Caco-2 (cell line): Measurements from ENCODE around the gene PPP3R2. TPM values are rescaled to one million over a fixed set of nuclear protein-coding genes. Genes with fewer than 3 reads are reported as not detected.

Experiments used
- BruUV-seq: library from RNA; stranded (reverse); fragments of 400-500 nt; replicated peaks from 2 replicates; lab custom pipeline; 2021; lab: Mats Ljungman, UMichigan
- CTCF ChIA-PET: fragments of 300-600 bp; sonication (Branson Sonifier 250); formaldehyde crosslinking; loops from one replicate; lab custom pipeline; 2022; ENCODE audit warnings: antibody characterized with exemption; lab: Charles Lee
- POLR2A ChIA-PET: fragments of 300-600 bp; sonication (Branson Sonifier 250); formaldehyde crosslinking; loops from one replicate; lab custom pipeline; 2022; ENCODE audit warnings: antibody characterized with exemption; lab: Charles Lee
- DNase-seq, 2 experiments: peaks; one replicate each; pipeline versions ENCODE4 v3.0.0 to v3.0.0-alpha.2; 2020 to 2022
- H3K27me3 ChIP-seq: replicated peaks from 2 replicates; pipeline ENCODE4 v1.6.0; 2011; ENCODE audit warnings: low read length; ENCODE audit not compliant: control insufficient read depth, insufficient read depth
- H3K36me3 ChIP-seq: 2 replicates; pipeline ENCODE4 v1.5.1; 2011; ENCODE audit warnings: low read length; ENCODE audit not compliant: control insufficient read depth, insufficient read depth
- H3K4me1 ChIP-seq: fragments of 250-450 bp; sonication (Bioruptor Pico); 2 replicates; pipeline ENCODE4 v1.5.1; 2020; ENCODE audit warnings: mild to moderate bottlenecking
- H3K4me3 ChIP-seq: 2 replicates; pipeline ENCODE4 v1.5.1; 2011; ENCODE audit warnings: low read depth, mild to moderate bottlenecking, control low read depth, low read length
- H3K9me3 ChIP-seq: fragments of 250-450 bp; sonication (Bioruptor Pico); 2 replicates; pipeline ENCODE4 v1.5.1; 2020; ENCODE audit warnings: mild to moderate bottlenecking, moderate library complexity
- H3K27ac Mint-ChIP-seq: one replicate; pipeline ENCODE4 v1.8.0; 2022; ENCODE audit warnings: mixed read lengths; ENCODE audit not compliant: unreplicated experiment
- H3K27me3 Mint-ChIP-seq: one replicate; pipeline ENCODE4 v1.8.0; 2022; ENCODE audit warnings: mixed read lengths; ENCODE audit not compliant: insufficient read depth, unreplicated experiment
- H3K36me3 Mint-ChIP-seq: one replicate; pipeline ENCODE4 v1.8.0; 2022; ENCODE audit warnings: mild to moderate bottlenecking, mixed read lengths; ENCODE audit not compliant: insufficient read depth, unreplicated experiment
- H3K4me1 Mint-ChIP-seq: one replicate; pipeline ENCODE4 v1.8.0; 2022; ENCODE audit warnings: low read depth, mixed read lengths; ENCODE audit not compliant: unreplicated experiment
- H3K4me3 Mint-ChIP-seq: one replicate; pipeline ENCODE4 v1.8.0; 2022; ENCODE audit warnings: mild to moderate bottlenecking, moderate library complexity, mixed read lengths; ENCODE audit not compliant: unreplicated experiment
- H3K9me3 Mint-ChIP-seq: one replicate; pipeline ENCODE4 v1.8.0; 2022; ENCODE audit warnings: mixed read lengths; ENCODE audit not compliant: unreplicated experiment
- intact Hi-C: fragments of 100-400 bp; cut with micrococcal nuclease; formaldehyde crosslinking; loops from one replicate; pipeline ENCODE4 v1.10.0; 2022; ENCODE audit not compliant: unreplicated experiment
- total RNA-seq: library from RNA; stranded (reverse); gene quantifications from 2 replicates; pipeline ENCODE4 v1.2.3, GENCODE V29; 2022
- TF ChIP-seq, protein P1 (sequence below), 2 experiments: fragments of 200-600 bp in 1 of 2; IDR thresholded peaks; 1 replicate in 1 of 2; 2 replicates in 1 of 2; pipeline versions ENCODE4 v1.5.1 to v1.8.0; 2011 to 2022; ENCODE audit warnings: antibody characterized with exemption in 1 of 2, control low read depth in 1 of 2, inconsistent platforms in 1 of 2, low read depth in 1 of 2, low read length in 1 of 2, mild to moderate bottlenecking in 1 of 2, moderate library complexity in 1 of 2; ENCODE audit not compliant: insufficient read depth in 1 of 2, severe bottlenecking in 1 of 2, unreplicated experiment in 1 of 2

The PPP3R2 gene
- total RNA-seq, 1 experiment from 2014 or later, result not detected

DNA sequence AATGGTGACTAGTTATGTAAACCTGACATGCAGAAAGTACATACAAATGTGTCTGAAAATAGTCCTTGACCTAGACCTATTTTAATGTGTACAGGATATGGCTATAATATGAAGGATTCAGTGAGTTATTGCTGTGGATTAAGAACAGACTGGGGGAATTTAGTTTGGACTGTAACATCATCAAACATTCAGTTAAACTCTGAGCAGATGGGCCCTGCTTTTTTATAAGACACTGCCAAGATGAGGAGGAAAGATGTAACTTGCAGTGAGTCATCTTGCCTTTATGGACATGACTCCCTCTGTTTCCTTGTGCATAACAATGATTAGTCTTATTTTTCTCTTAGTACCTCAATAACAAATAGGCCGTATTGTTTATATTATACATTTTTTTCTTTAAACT lies 12.2 kb downstream of the PPP3R2 start:
- ChIA-PET POLR2A (no interaction called here), CTCF (interaction anchor here (0.6 kb wide), 1 partner anchor 420 kb away, joined by 3 read pairs; no protein-coding TSS in a partner anchor)
- intact Hi-C loops, result no loop called here
- no peaks in the 10 kb centered on the region for H3K9me3 ChIP-seq
- H3K27ac Mint-ChIP-seq, result no peak overlapping the region
- H3K4me3 Mint-ChIP-seq, result no peak overlapping the region
- no peaks in the 10 kb centered on the region for H3K4me1 ChIP-seq
- H3K27me3 Mint-ChIP-seq, result peaks cover 5% of the 10 kb centered on the region
- H3K36me3 Mint-ChIP-seq, result no peaks in the 10 kb centered on the region
- no peaks in the 10 kb centered on the region for H3K9me3 Mint-ChIP-seq
- TF ChIP-seq, protein P1, sequence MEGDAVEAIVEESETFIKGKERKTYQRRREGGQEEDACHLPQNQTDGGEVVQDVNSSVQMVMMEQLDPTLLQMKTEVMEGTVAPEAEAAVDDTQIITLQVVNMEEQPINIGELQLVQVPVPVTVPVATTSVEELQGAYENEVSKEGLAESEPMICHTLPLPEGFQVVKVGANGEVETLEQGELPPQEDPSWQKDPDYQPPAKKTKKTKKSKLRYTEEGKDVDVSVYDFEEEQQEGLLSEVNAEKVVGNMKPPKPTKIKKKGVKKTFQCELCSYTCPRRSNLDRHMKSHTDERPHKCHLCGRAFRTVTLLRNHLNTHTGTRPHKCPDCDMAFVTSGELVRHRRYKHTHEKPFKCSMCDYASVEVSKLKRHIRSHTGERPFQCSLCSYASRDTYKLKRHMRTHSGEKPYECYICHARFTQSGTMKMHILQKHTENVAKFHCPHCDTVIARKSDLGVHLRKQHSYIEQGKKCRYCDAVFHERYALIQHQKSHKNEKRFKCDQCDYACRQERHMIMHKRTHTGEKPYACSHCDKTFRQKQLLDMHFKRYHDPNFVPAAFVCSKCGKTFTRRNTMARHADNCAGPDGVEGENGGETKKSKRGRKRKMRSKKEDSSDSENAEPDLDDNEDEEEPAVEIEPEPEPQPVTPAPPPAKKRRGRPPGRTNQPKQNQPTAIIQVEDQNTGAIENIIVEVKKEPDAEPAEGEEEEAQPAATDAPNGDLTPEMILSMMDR (IDR thresholded peaks at IDR 0.05; ENCODE audit: insufficient read depth in 1 of 2, low read depth in 1 of 2, low read length in 1 of 2, severe bottlenecking in 1 of 2, unreplicated experiment in 1 of 2), result no peak
- no peak overlapping the region for H3K4me3 ChIP-seq
- H3K36me3 ChIP-seq, result no peaks in the 10 kb centered on the region
- H3K27me3 ChIP-seq, result no peaks in the 10 kb centered on the region
- BruUV-seq, result no TSS peak
- H3K4me1 Mint-ChIP-seq, result no peaks in the 10 kb centered on the region
- DNase-seq, result no peak

DNA sequence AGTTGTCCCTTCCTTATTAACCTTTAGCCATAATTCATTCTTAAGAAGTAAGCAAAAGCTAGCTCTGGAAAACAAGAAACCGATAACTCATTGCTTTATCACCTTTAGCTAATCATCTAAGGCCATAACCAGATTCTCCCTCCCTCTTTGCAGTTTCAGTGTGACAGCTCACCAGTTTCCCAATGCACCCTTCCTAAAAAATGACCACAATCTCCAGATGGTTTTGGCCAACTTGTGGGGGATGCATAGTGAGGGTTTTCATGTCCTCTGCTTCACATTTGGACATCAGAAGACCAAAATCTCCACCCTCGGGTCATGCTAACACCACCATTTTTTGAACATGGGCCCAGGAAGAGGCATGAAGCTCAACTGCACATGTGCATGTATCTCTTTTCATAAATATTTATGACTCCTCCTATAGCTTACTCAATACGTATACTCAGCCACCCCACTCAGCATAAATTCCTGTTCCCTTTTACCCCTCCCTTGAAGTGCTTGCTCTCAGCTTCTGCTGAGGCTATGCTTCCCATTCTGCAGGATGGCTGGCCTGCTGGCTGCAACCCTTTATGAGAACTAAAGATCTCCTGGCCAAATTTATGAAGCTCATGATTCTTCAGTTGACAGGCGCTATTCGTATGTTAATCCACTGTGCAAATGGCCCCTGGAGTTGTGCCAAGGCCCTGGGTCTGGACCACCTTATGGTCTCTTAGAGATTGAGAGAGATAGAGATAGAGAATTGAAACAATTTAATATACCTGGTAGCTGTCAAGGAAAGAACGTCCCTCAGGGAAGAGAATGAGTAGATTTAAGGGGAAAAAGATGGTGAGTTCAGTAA lies 14.8 kb downstream of the PPP3R2 start:
- H3K27ac Mint-ChIP-seq, result no peak overlapping the region
- TF ChIP-seq, protein P1 (IDR thresholded peaks at IDR 0.05; ENCODE audit: insufficient read depth in 1 of 2, low read depth in 1 of 2, low read length in 1 of 2, severe bottlenecking in 1 of 2, unreplicated experiment in 1 of 2), result no peak

DNA sequence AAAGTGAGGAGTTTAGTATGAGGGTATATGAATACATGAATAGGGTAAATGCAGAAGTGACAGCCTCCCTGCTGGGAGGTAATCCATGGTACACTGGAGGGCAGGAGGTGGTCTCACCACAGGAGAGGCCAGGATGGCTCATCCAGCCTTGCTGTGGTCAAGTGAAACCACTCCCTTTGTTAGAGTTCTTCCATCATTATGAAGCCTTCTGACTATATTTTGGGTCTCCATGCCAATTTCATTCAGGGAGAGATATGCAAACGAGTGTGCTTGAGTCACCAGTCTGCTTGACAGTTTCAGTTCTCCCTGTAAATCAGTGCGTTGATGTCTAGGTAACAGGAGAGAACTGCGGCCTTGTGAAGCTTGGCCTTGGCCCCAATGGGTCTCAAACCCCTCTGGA lies 16.4 kb downstream of the PPP3R2 start:
- TF ChIP-seq, protein P1 (IDR thresholded peaks at IDR 0.05; ENCODE audit: insufficient read depth in 1 of 2, low read depth in 1 of 2, low read length in 1 of 2, severe bottlenecking in 1 of 2, unreplicated experiment in 1 of 2), result no peak
- Mint-ChIP-seq H3K9me3 (no peaks in the 10 kb centered on the region), H3K4me1 (peaks cover 9% of the 10 kb centered on the region), H3K4me3 (no peak overlapping the region), H3K36me3 (no peaks in the 10 kb centered on the region), H3K27ac (no peak overlapping the region), H3K27me3 (no peaks in the 10 kb centered on the region)
- H3K4me3 ChIP-seq, result no peak overlapping the region
- intact Hi-C loops, result no loop called here
- CTCF ChIA-PET, result no interaction called here
- H3K27me3 ChIP-seq, result no peaks in the 10 kb centered on the region
- no peaks in the 10 kb centered on the region for H3K36me3 ChIP-seq
- H3K4me1 ChIP-seq, result 0 out of 2 replicates have a peak, but pooled peaks cover 8% of the 10 kb centered on the region
- no peak for DNase-seq
- no TSS peak for BruUV-seq
- POLR2A ChIA-PET, result no interaction called here
- H3K9me3 ChIP-seq, result no peaks in the 10 kb centered on the region

More for the DNA sequence above, 14.8 kb downstream of the PPP3R2 start:
- CTCF ChIA-PET, result no interaction called here
- Histone ChIP-seq H3K9me3 (no peaks in the 10 kb centered on the region), H3K36me3 (no peaks in the 10 kb centered on the region), H3K27me3 (no peaks in the 10 kb centered on the region), H3K4me1 (0 out of 2 replicates have a peak, but pooled peaks cover 8% of the 10 kb centered on the region), H3K4me3 (no peak overlapping the region)
- Mint-ChIP-seq H3K27me3 (peaks cover 1% of the 10 kb centered on the region), H3K36me3 (no peaks in the 10 kb centered on the region), H3K4me3 (no peak overlapping the region), H3K9me3 (no peaks in the 10 kb centered on the region), H3K4me1 (peaks cover 9% of the 10 kb centered on the region)
- POLR2A ChIA-PET, result no interaction called here
- intact Hi-C loops, result no loop called here
- no peak for DNase-seq
- no TSS peak for BruUV-seq
